Pancreas (tissue), 10 donors: ENCODE measurements around the gene TSPEAR. TPM values are rescaled to one million over a fixed set of nuclear protein-coding genes. Genes with fewer than 3 reads are reported as not detected.

Experiments
- ATAC-seq, 4 donors: fragments of 200-7000 bp; cut with Tn5 transposase; one replicate each; pipeline versions ENCODE4 v1.8.0 to v1.9.1; 2020; ENCODE audit warnings: mild to moderate bottlenecking in 4 of 4, moderate library complexity in 4 of 4
- DNase-seq, 6 donors: peaks; one replicate each; pipeline ENCODE4 v3.0.0-alpha.2; 2020
- FAIRE-seq: peaks from 2 replicates; lab custom pipeline; 2012; peaks lifted over from hg19 to GRCh38; lab: Jason Lieb, UNC
- H3K27ac ChIP-seq, 4 donors: fragments of 200-600 bp; sonication (generic); 1 replicate in 3 of 4; 2 replicates in 1 of 4; pipeline versions ENCODE4 v1.5.0 to v1.8.0; 2020
- H3K27me3 ChIP-seq, 4 donors: fragments of 200-600 bp; one replicate each; pipeline ENCODE4 v1.8.0; 2021
- H3K36me3 ChIP-seq, 3 donors: fragments of 200-600 bp; sonication (generic) in 1 of 3; one replicate each; pipeline versions ENCODE4 v1.5.0 to v1.8.0; 2020 to 2021
- H3K4me1 ChIP-seq, 3 donors: fragments of 200-600 bp; one replicate each; pipeline ENCODE4 v1.8.0; 2021
- H3K4me3 ChIP-seq, 4 donors: fragments of 200-600 bp; sonication (generic) in 2 of 4; one replicate each; pipeline versions ENCODE4 v1.5.0 to v1.8.0; 2020 to 2021
- H3K9me3 ChIP-seq, 4 donors: fragments of 200-600 bp; one replicate each; pipeline ENCODE4 v1.8.0; 2021
- WGBS, 2 donors: extraction: QIAGEN DNeasy Blood & Tissue Kit; methylation state at CpG; one replicate each; pipeline ENCODE4 v1.1.7; 2013; 5-methylcytosine and 5-hydroxymethylcytosine counted together
- intact Hi-C, 3 donors: fragments of 100-400 bp; cut with DNase I; formaldehyde crosslinking; loops; one replicate each; pipeline versions ENCODE4 v1.11.1 to v1.14.2; 2022
- polyA plus RNA-seq, 2 donors: library from polyadenylated mRNA; stranded (reverse); fragments of 200-250 nt; gene quantifications; one replicate each; pipeline ENCODE4 v1.2.3, GENCODE V29; 2013
- total RNA-seq, 6 donors: library from RNA; stranded (reverse); fragmentation: NEBNext Ultra II Directional in 4 of 6; extraction: Animal tissue kit (Norgen Biotek cat#: 25700) in 4 of 6; gene quantifications; one replicate each; pipeline versions ENCODE4 v1.2.1 to v1.2.4, GENCODE V29; 2021 to 2023
- TF ChIP-seq, protein P1 (sequence below), 4 donors: fragments of 200-600 bp; sonication (generic) in 3 of 4; IDR thresholded peaks; one replicate each; pipeline versions ENCODE4 v1.5.0 to v1.8.0; 2021; ENCODE audit warnings: antibody characterized with exemption in 4 of 4
- donor health status: healthy with polysubstance abuse.
- donor health status: DM: no; HTN: no; CAD: no; lungs with moderate emphysema.
- donor health status: DM: no; HTN: no; CAD: no.
- donor health status: control.
- donor health status: control.
- donor health status: Bipolar disorder and iron deficiency.
- donor health status: DM: yes; HTN: yes; CAD: no.
- donor health status: DM: no; HTN: no; CAD: no.
- donor health status: DM: no; HTN: no; CAD: no.
- donor health status: DM: yes; HTN: yes; CAD: no.

TSPEAR gene
- total and polyA plus RNA-seq, 8 donors: 0.05 to 1.4 (median 0.25) TPM; not detected in 1

DNA sequence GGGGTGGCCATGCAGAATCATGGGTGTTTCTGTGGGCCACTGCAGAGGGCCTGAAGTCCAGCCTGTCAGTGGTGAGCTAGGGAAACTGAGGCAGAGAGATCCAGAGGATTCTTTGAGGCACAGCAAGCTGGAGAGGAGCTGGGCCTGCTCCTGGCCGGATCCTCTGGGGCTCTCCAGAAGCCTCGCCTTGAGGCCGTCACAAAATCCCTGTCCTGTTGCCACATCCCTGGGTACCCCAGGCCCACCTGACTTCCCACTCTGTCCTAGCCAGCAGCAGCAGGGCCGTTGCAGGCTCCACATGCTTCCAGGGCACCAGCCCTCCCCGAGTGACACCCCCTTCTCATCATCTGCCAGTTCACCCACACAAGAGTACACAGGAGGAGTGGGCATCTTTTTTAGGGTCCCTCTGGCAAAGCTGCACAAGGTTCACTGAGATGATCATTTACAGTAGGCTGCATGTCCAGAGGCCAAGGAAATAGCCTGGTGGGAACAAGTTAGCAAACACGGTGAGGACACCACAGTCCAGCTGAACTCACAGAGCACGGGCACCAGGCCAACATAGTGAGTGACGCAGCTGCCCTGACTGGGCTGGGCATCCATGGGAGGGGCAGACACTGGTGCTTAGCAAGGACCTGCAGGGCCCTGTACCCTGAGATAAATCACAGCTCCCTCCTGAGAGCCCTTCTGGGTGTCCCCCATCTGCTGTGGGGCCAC lies 25.1 kb upstream of the TSPEAR start:
- no peaks in the 10 kb centered on the region for H3K36me3 ChIP-seq
- H3K9me3 ChIP-seq: no peaks in the 10 kb centered on the region
- H3K27ac ChIP-seq: no peak overlapping the region
- intact Hi-C loops: no loop called here
- H3K4me3 ChIP-seq: no peak overlapping the region
- WGBS, 2 donors: 57 to 78% methylated on average over 8 of the region's 8 CpGs
- H3K4me1 ChIP-seq: no peaks in the 10 kb centered on the region
- TF ChIP-seq, protein P1, sequence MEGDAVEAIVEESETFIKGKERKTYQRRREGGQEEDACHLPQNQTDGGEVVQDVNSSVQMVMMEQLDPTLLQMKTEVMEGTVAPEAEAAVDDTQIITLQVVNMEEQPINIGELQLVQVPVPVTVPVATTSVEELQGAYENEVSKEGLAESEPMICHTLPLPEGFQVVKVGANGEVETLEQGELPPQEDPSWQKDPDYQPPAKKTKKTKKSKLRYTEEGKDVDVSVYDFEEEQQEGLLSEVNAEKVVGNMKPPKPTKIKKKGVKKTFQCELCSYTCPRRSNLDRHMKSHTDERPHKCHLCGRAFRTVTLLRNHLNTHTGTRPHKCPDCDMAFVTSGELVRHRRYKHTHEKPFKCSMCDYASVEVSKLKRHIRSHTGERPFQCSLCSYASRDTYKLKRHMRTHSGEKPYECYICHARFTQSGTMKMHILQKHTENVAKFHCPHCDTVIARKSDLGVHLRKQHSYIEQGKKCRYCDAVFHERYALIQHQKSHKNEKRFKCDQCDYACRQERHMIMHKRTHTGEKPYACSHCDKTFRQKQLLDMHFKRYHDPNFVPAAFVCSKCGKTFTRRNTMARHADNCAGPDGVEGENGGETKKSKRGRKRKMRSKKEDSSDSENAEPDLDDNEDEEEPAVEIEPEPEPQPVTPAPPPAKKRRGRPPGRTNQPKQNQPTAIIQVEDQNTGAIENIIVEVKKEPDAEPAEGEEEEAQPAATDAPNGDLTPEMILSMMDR (IDR thresholded peaks at IDR 0.05): no peak
- H3K27me3 ChIP-seq: no peaks in the 10 kb centered on the region
- ATAC-seq (peak in 2 of 4 donors; percentile 29 to 46), FAIRE-seq (no peak), DNase-seq (peak in 2 of 6 donors; percentile 34 to 51)

DNA sequence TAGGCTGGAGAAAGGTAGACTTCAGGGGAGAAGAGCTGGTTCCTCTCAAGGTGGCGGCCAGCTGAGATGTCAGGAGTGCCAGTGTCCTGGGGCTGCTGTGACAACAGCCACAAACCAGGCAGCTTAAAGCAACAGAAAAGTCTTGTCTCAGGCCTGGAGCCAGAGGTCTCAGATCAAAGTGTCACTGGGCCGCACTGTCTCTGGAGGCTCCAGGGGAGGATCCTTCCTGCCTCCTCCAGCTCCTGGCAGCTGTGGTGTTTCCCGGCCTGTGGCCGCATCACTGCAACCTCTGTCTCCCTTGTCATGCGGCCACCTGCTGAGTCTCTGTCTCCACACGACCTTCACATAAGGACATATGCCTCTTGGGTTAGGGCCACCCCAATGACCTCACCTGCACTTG lies 24.4 kb upstream of the TSPEAR start:
- FAIRE-seq (no peak), DNase-seq (no peak), ATAC-seq (no peak)
- Histone ChIP-seq H3K36me3 (no peaks in the 10 kb centered on the region), H3K27ac (no peak overlapping the region), H3K27me3 (no peaks in the 10 kb centered on the region), H3K4me3 (no peak overlapping the region), H3K4me1 (no peaks in the 10 kb centered on the region), H3K9me3 (no peaks in the 10 kb centered on the region)
- 68 to 75% methylated on average over 6 of the region's 6 CpGs for WGBS, 2 donors
- intact Hi-C loops: no loop called here
- TF ChIP-seq, protein P1 (IDR thresholded peaks at IDR 0.05): no peak

DNA sequence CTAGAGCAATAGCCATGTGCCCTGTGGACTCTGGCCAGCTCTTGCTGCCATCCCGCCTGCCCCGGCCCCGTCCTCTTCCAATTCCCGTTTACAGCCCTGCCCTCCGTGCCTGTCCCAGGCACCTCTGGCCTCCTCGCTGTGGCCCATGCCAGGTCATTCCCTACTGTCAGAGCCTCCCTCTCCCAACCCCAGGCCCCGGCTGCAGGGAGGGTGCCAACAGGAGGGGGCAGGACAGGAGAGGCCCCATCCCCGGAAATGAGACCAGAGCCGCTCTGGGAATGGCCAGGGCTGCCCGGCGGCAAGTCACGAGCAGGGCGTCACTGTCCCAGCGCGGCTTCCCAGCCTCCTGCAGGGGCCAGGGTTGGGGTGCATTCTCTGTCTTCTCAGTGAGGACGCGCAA lies 23.5 kb upstream of the TSPEAR start:
- Histone ChIP-seq H3K4me1 (no peaks in the 10 kb centered on the region), H3K4me3 (no peak overlapping the region), H3K36me3 (no peaks in the 10 kb centered on the region), H3K27ac (no peak overlapping the region), H3K9me3 (no peaks in the 10 kb centered on the region), H3K27me3 (no peaks in the 10 kb centered on the region)
- WGBS, 2 donors: 82 to 90% methylated on average over 17 of the region's 17 CpGs
- TF ChIP-seq, protein P1 (IDR thresholded peaks at IDR 0.05): no peak
- ATAC-seq: no peak
- no peak for FAIRE-seq
- intact Hi-C loops: no loop called here
- DNase-seq: no peak

DNA sequence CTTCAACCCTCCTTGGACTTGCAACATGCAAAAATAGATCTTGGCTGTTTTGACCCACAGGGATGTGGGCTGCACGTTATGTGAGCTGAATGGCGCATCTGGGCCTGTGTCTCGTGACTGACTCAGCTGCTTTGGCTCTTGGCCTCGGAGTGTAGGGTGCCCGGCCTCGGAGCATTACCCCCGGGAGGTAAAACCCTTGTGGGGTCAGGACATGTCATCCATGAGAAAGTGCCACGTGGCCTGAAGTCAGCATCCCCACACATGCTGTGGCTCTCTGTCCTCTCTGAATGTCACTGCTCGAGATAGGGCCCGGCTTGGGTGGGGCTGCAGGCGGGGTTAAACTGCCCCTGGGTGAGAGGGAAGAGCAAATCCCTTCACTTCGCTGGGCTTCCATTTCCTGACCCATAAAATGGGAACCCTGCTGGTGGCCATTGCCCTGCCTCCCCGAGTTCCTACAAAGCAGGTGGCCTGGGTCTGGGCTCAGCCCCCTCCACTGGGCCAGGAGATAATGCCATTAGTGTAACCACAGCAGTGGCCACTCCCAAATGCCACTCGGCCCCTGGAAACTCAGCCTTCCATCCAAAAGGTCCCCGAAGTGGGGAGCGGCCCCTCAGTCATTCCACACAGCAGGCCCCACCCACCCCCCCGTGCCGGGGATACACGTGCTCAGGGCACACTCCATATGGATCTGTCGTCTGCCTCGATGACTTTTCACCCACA lies 22.8 kb upstream of the TSPEAR start:
- DNase-seq (no peak), FAIRE-seq (no peak), ATAC-seq (no peak)
- no peak overlapping the region for H3K4me3 ChIP-seq
- 78 to 82% methylated on average over 21 of the region's 21 CpGs for WGBS, 2 donors
- no peaks in the 10 kb centered on the region for H3K27me3 ChIP-seq
- H3K36me3 ChIP-seq: no peaks in the 10 kb centered on the region
- H3K4me1 ChIP-seq: no peaks in the 10 kb centered on the region
- H3K9me3 ChIP-seq: no peaks in the 10 kb centered on the region
- intact Hi-C loops: no loop called here
- TF ChIP-seq, protein P1 (IDR thresholded peaks at IDR 0.05): no peak
- no peak overlapping the region for H3K27ac ChIP-seq

DNA sequence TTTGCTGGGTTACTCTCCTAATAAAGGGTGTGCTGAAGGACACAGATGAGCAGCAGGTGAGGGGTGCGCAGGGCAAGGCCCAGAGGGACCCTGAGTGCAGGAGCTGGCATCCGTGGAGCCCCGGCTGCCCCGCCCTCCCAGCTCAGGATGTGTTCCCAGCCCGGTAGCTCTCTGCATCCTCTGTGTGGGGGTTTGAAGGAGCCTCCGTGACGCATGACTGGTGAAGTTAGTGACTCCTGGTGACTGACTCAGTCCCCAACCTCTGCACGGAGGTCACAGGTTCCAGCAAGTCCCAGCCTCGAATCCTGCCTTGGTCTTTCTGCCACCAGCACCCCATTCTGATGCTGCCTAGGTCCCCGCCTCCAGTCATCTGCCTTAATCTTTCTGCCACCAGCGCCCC lies 21.6 kb upstream of the TSPEAR start:
- no peak for ATAC-seq
- WGBS, 2 donors: 72 to 76% methylated on average over 11 of the region's 11 CpGs

More for the DNA sequence above, 21.6 kb upstream of the TSPEAR start:
- FAIRE-seq: no peak
- Histone ChIP-seq H3K4me3 (no peak overlapping the region), H3K4me1 (no peaks in the 10 kb centered on the region), H3K9me3 (no peaks in the 10 kb centered on the region), H3K27ac (no peak overlapping the region), H3K36me3 (no peaks in the 10 kb centered on the region), H3K27me3 (no peaks in the 10 kb centered on the region)
- DNase-seq: no peak
- TF ChIP-seq, protein P1 (IDR thresholded peaks at IDR 0.05): no peak
- intact Hi-C loops: no loop called here
